EH (cell line): Measurements from ENCODE around the gene PALMD.
A peak's percentile ranks its signal among the peaks of the same experiment; 100 is the strongest.

Experiments used
- DNase-seq: peaks from one replicate; pipeline ENCODE4 v3.0.0-alpha.2; 2015; ENCODE audit warnings: low read depth

PALMD gene

GRCh38 chr1:99696616-99697015 is 50.7 kb downstream of the PALMD start:
- DNase-seq = no peak

GRCh38 chr1:99697580-99697979 is 51.7 kb downstream of the PALMD start:
- no peak for DNase-seq

- DNase-seq = no peak
Measured at GRCh38 chr1:99700020-99700419, 54.1 kb downstream of the PALMD start.

GRCh38 chr1:99702221-99702620 is 56.3 kb downstream of the PALMD start:
- DNase-seq = no peak

GRCh38 chr1:99704356-99704816 is 58.5 kb downstream of the PALMD start:
- no peak for DNase-seq

- no peak for DNase-seq
Measured at GRCh38 chr1:99705385-99705784, 59.5 kb downstream of the PALMD start.

- DNase-seq = peak; percentile 71
Measured at GRCh38 chr1:99707535-99708142, 61.7 kb downstream of the PALMD start.

- no peak for DNase-seq
Measured at GRCh38 chr1:99710994-99711393, 65.1 kb downstream of the PALMD start.

GRCh38 chr1:99713006-99713405 is 67.1 kb downstream of the PALMD start:
- no peak for DNase-seq

GRCh38 chr1:99717005-99717404 is 71.1 kb downstream of the PALMD start:
- no peak for DNase-seq

GRCh38 chr1:99723251-99723650 is 77.3 kb downstream of the PALMD start:
- DNase-seq = no peak

GRCh38 chr1:99725996-99726395 is 80.1 kb downstream of the PALMD start:
- DNase-seq = no peak

- DNase-seq = no peak
Measured at GRCh38 chr1:99726407-99726806, 80.5 kb downstream of the PALMD start.

GRCh38 chr1:99726818-99727217 is 80.9 kb downstream of the PALMD start:
- DNase-seq = no peak

GRCh38 chr1:99727575-99728185 is 81.8 kb downstream of the PALMD start:
- peak; percentile 86 for DNase-seq

- DNase-seq = peak; percentile 32
Measured at GRCh38 chr1:99728494-99729235, 82.8 kb downstream of the PALMD start.

- DNase-seq = peak; percentile 53
Measured at GRCh38 chr1:99731384-99731783, 85.5 kb downstream of the PALMD start.

GRCh38 chr1:99735852-99736251 is 89.9 kb downstream of the PALMD start:
- no peak for DNase-seq

GRCh38 chr1:99737016-99737415 is 91.1 kb downstream of the PALMD start:
- DNase-seq = peak; percentile 74

GRCh38 chr1:99738858-99739465 is 93.0 kb downstream of the PALMD start:
- no peak for DNase-seq

- DNase-seq = no peak
Measured at GRCh38 chr1:99740141-99740540, 94.2 kb downstream of the PALMD start.
